ENCODE measurements around the gene PPIE.

GRCh38 chr1:39791838-39792237, 53.2 kb downstream of the PPIE start:
- TF ChIP-seq CTCF (optimal IDR thresholded peaks at IDR 0.05 in 1 of 3, IDR thresholded peaks at IDR 0.05 in 1 of 3, conservative IDR thresholded peaks at IDR 0.05 in 1 of 3; ENCODE audit: extremely low read depth in 1 of 3, insufficient read depth in 2 of 3, low read length in 3 of 3) (no peak), EZH2 (IDR thresholded peaks at IDR 0.05; ENCODE audit: low read length) (no peak)
